Activated T-cell treated with anti-CD3 and anti-CD28 coated beads for 4 hours (primary cell): ENCODE data around the gene PRRX2.
A peak's percentile ranks its signal among the peaks of the same experiment; 100 is the strongest.
"Not testable (repeated sequence)": the region's sequence is repeated elsewhere in the genome, so short reads cannot be mapped to it uniquely, and the experiment has no call there.

ENCODE experiments used
- DNase-seq: peaks from one replicate; pipeline ENCODE4 v3.0.0-alpha.2; 2020

The PRRX2 gene

DNA sequence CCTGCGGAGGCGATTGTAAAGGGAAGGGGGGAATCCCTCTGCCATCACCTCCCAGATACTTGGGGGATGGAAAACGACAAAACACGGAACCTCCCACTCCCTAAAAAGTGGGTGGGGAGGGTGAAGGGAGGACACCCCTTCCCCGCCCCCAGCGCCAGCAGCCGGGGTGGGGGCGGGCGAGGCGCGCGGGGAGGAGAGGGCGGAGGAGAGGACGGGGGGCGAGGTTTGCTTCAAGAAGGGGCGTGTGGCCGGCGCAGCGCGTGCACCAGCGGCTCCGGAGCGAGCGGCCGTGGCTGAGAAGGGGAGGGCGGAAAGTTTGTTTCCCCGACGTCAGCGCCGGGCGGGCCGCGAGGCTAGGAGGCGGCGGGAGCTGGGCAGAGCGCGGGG, at the start of gene PRRX2:
TSS of gene PRRX2 (plus strand) at position 259 of the 387 bp plus-strand sequence. CDS start 221 bp downstream, outside the sequence.
- peak; percentile 32 for DNase-seq

DNA sequence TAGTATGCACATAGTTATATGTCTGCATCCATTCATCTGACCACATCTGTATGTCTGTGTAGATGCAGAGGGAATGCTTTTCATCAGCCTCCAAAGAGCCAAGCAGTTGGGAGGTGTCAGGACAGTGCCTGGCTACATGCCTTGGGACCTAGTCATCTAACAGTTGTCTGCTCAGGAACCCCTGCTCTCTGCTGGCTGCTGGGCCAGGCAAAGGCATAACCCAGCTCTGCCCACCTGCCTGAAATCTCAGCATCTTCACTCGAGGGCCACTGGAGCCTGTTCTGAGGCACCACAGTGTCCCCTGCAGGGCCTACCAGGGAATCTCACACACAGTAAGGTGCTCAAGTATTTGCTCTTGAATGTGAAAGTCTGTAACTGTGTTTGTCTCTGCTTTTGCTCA, 48.3 kb upstream of the PRRX2 start:
- DNase-seq = no peak

DNA sequence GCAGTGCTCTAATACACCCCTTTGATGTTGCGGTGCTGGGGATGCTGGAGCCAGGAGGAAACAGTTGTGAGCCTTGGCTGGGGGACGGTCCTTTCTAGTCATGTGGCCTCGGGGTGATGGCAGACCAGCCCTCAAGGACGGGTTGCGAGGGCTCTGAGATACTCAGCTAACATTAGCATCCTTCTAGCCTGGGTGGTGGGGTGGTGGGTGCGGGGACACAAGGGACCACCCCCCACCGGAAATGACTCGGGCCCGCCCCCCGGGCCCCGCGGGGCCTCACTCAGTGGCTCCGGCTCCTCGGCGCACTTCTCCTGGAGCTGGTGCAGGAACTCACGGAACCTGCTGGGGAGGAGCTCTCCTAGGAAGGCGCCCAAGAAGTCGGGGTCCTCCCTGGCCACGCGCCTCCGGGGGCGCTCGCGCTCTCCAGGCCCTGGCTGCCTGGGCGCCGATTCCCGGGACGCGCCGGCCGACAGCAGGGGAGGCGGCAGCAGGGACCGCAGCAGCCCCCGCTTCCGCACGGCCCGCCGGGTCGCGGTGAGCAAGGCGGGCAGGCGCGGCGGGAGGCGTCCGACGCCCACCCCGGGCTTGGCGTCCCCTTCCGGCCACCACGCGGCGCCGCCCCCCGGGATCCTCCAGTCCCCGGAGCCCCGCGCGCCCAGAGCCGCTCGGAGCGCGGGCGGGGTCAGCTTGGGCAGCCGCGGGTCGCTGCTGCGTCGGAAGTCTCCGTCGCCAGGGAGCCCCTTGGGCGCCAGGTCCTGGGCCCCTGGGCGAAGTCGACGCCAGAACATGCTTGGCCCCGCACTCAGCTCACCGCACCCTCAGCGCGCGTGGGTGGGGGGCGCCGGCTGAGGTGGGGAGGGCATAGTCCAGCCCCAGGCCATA, 45.4 kb upstream of the PRRX2 start:
- no peak for DNase-seq

DNA sequence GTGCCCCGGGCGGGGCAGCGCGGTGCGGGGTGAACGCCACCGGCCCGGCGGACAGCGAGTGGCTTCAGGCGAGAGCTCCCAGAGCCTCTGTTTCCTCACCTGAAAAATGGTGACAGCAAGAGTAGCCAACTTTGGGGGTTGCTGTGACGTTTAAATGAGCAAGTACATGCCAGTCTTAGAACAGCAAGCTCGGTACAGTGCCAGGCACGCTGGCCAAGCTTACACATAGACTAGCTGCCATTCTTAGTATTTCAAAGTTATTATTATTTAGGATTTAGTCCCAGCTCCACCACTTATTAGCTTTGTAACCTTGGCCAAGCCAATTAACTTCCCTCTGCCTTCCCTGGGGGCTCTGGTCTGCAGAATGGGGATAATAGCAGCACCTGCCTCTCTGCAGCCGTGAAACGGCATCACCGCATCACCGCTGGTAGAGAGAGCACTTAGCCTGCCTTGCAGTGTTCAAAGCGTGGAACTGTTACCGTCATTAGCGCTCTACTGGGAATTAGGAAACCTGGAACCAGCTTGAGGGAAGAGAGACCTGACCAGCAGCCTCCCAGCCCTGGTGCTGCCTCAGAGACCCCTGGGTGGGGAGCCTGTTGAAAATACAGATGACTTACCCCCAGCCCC, 44.7 kb upstream of the PRRX2 start, which contains the start of gene C9orf50:
TSS of gene C9orf50 (minus strand) at position 433 of the 627 bp plus-strand sequence. CDS start 527 bp downstream, outside the sequence.
- DNase-seq = no peak

DNA sequence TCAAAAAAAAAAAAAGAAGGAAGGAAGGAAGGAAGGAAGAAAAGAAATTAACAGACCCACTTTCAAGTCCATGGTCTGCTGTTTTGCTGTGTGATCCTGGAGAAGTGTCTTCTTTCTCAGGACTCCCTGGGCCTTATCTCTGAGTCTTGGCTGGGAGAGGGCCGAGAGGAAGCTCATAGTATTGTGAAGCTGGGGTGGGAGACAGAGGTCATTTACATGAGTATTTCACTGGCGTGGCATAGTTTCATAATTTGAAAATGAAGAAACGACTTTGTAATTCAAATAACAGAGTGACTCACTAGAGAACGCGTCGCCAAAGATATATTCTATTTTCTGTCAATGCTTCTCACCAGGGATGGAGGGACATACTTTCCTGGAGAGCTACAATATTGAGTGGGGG, 42.1 kb upstream of the PRRX2 start:
- DNase-seq = no peak

DNA sequence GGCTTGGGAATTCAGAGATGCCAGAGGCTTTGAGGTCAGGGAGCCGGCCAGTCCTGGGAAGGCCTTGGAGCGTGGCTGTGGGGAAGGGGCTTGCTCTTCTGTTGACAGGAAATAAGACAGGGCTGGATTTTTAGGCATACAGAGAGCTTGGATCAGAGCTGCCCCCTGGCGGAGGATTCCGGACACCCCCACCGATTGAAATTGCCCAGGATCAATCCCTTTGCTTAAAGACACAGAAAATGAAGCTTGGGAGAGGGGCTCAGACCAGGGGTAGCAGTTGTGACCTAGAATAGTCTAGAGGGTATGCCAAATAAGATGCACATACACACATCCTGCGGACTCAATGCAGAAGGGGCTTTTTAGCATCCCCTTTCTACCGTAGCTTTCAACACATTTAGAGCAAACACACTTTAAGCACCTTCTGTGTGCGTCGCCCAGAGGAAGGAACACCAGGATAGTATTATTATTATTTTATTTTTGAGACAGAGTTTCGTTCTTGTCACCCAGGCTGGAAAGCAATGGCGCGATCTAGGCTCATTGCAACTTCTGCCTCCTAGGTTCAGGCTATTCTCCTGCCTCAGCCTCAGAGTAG, 41.2 kb upstream of the PRRX2 start:
- peak; percentile 61 for DNase-seq

DNA sequence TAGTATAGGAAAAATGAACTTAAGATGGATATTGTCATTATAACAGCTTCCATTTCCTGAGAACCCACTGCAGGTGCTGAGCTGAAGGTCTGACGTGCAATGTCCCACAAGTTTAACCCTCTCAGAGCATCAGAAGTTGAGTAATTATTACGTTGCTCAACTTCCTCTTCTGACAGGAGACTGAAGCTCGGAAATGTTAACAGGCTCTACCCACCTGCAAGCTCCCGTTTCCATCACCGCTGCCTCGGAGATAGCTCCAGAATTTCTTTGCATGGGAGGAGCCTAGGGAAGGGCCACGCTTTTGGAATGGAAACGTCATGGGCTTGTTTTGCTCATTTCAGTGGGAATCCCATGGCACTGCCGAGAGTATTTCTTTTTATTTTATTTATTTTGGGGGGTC, 40.5 kb upstream of the PRRX2 start:
- no peak for DNase-seq

DNA sequence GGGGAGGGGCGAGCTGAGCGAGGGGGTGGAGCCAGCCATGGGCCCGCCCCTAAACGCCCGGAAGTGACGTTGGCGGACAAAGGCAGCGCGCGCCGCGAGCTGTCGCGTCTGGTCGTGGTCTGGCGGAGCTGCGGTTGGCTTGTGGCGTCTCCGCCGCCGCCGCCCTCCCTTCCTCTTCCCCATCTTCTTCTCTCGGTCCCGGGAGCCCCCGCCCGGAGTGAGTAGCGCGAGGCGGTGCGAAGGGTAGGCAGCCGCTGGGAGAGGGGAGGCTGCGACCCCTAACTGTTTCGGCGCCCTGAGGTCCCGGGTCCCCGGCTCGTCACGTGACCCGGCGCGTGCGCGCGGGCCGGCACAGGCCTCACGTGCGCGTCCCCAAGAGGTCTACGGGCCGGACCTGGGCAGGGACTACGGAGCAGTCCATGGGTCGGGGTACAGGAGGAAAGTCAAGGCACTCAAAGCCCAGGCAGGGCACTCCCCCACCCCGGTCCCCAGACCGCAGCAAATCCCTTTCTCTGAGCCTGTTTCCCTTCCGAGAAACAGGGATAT, 39.3 kb upstream of the PRRX2 start, which contains the start of gene NTMT1:
TSS of gene NTMT1 (plus strand) at position 85 of the 546 bp plus-strand sequence. CDS start 6,541 bp downstream, outside the sequence.
- peak; percentile 94 for DNase-seq

DNA sequence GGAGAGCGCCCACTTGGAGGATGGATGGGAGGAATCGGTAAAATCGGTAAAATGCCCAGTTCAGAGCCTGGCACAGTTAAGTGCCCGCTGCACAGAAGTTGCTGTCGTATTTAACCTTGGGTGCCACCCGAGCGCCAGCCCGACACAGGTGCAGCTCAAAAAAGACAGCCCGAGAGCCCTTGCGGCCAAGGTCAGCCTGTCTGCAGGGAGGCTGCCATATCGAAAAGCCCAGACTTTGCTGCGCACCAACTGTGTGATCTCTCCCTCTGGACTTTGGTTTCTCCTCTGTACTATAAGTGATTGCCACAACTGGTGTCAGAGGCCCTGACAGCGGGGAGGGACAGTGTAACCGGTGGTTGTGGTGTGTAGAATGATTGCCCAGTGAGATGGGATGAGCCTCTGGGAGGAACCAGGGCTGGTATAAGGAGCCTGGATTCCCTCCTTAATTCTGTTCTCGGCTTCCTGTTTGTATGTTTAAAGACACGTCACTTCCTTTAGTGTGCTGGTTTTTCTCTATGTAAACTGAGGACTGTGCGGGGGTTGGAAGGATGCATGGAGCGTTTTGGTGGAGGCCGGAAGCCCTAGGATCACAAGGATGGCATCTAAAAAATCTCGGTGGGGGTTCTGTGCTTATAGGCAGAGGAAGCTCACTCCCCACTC, 38.7 kb upstream of the PRRX2 start:
- DNase-seq = no peak

DNA sequence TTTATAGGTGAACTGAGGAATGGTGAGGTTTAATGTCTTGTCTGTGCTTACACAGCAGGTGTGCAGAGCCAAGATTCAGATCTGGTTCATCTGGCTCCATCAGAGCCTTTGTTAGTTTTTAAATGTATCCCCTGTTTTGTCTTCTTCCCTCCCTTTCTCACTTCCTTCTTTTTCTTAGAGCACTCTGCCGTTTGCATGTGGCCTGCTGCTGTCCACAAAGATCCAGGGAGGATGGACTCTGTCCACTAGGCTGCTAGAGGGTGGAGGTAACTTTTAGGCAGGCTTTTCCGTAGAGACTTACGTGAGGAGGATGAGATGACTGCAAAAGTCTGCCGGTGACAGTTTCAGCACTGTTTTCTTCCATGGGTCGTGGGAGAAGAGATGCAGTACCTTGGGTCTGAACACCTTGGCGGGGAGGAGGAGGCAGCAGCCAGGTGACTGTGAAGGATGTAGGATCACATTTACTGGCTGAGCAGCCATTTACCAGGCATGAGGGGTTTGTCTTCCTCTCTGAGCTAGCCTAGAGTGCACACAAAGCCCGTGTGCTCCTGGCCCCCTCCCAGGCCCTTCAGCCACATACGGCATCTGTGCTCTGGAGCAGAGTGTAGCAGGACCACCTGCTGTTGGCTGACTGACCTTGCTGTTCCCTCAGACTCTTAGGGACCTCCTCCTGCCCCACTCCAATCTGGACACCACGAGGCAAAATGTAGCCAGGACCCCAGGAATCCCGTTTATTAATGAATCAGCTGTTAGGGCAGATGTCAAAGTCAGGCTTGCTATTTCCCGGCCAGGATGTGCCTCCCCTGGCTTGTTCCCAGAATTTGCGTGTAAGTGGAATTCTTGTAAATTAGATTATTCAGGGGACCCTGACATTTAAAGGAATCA, 37.6 kb upstream of the PRRX2 start:
- DNase-seq = no peak

DNA sequence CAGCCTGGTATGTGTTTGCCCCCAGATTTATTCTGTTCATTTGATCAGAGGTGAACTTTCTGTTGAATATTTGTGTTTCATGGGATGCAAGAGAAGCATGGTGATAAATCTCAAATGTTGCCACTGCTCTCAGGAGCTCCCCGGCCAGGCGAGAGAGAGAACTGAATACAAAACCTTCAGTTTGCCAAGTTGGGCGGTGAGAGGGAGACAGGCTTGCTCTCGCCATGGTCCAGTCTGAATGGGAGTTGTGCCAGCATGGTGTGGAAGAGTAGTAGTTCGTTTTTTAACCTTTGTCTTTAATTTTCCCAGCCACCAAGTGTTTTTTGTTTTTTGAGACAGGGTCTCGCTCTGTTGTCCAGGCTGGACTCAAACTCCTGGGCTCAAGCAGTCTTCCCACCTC, 36.7 kb upstream of the PRRX2 start:
- DNase-seq = no peak

DNA sequence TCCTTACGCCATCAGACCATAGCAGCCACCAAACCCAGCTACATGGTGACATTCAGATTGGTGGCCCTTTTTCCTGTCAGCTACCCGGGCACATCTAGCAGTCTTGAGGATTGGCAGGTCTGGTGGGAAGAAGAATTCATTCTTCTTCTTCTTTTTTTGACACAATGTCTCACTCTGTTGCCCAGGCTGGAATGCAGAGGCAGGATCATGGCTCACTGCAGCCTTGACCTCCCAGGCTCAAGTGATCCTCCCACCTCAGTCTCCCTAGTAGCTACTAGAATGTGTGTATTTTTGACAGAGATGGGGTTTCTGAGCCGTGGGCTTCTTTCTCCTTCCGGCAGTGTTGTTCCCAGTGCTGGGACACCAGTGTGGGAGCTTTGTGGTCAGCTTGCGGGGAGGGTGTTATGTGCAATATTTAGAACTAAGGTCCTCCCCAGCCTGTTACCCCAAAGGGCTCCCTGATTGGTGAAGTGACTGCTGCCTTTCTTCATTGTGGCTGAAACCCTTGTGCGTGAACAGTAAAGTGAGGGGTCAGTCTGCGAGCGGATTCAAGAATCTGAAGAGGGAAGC, 36.1 kb upstream of the PRRX2 start:
- DNase-seq = no peak

DNA sequence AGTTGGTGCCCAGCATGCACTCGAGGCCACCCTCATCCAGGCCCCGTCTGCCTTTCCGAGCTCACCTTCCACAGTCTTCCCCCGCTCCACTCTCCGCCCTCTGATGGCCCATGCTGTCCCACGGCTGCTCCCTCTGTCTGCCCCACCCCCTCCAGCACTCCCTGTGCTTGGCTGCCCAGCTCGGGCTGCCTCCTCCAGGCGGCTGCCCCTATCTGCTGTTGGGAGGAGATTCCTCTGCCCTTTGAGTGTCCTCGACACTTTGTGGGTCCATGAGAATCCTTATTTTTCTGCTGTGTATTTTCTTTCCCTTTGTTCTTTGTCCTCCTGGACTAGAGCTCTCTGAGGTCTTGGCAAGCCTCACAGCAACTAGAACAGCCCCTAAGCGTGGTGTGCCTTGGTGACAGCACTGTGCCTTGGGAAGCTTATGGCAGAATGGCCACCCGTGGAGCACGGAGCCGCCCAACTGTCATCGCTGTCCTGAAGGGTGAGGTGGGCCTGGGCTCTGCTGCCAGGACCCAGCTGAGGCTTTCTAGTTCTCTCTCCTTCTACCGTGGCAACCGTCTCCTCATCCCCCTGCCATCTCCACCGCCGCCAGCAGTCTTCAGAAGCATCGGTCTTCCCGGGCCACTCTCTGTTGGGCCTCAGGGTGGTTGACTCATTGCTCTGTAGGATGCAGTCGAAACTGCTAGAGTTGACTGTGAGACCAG, 34.3 kb upstream of the PRRX2 start:
- no peak for DNase-seq

DNA sequence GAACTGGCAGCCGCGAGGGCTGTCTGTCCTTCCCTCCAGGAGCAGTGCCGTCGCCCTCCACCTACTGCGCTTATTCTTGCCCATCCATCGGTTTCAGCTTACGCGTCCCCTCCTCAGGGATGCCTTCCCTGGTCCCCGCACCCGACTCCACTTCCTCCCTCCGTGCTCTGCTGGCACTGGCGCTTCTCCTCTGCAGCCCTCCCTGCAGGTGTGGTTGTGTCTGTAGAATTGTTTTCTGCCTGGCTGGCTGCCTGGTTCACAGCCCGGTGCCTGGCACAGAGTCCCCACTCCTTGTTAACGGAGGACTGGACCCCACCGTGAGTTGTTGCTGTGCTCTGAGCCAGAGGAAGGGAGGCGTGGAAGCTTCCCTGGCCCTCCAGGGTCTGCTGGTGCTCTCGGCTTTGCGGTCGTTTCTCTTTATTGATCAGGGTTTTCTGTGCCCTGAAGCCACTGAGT, 33.7 kb upstream of the PRRX2 start:
- no peak for DNase-seq

DNA sequence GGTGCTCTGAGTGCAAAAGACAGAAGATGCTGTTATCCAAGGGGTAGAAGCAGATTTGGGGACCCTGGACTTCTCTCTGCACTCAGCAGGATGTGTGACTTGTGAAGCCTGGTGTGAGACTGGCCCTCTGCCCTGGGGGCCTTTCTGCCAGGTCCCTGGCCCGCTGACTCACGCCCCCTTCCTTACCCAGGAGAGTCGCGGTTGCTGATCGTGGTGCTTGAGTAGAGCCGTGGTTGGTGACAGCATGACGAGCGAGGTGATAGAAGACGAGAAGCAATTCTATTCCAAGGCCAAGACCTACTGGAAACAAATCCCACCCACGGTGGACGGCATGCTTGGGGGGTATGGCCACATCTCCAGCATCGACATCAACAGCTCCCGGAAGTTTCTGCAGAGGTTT, 33.0 kb upstream of the PRRX2 start:
- DNase-seq = no peak

DNA sequence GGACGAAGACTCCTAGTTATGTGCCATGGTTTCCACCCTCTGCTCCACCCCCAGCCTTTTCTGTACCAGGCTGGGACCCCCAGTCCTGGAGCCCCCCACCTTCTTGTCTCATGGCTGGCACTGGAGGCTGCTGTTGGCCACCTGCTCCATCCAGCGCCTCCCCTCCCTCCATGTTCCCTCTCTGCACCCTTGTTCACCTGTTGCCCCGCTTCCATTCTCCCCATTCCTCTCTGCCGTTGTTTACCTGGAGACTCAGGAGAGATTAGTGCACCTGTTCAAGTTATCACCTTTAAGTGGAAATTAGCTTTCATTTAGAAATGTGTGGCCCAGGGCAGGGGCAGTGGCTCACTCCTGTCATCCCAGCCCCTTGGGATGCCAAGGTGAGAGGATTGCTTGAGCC, 32.2 kb upstream of the PRRX2 start:
- DNase-seq = no peak

DNA sequence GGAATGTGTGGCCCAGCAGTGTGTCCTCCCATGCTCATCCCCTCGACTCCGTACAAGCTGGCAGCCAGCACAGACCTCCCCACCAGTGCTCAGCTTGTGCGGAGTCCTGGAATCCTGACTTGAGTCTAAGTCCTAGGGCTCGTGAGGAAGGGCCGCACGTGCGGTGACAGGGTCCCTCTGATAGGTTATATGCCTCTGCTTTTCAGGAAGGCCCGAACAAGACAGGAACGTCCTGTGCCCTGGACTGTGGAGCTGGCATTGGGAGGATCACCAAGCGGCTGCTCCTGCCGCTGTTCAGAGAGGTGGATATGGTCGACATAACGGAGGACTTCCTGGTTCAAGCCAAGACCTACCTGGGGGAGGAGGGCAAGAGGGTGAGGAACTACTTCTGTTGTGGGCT, 31.6 kb upstream of the PRRX2 start:
- DNase-seq = no peak

DNA sequence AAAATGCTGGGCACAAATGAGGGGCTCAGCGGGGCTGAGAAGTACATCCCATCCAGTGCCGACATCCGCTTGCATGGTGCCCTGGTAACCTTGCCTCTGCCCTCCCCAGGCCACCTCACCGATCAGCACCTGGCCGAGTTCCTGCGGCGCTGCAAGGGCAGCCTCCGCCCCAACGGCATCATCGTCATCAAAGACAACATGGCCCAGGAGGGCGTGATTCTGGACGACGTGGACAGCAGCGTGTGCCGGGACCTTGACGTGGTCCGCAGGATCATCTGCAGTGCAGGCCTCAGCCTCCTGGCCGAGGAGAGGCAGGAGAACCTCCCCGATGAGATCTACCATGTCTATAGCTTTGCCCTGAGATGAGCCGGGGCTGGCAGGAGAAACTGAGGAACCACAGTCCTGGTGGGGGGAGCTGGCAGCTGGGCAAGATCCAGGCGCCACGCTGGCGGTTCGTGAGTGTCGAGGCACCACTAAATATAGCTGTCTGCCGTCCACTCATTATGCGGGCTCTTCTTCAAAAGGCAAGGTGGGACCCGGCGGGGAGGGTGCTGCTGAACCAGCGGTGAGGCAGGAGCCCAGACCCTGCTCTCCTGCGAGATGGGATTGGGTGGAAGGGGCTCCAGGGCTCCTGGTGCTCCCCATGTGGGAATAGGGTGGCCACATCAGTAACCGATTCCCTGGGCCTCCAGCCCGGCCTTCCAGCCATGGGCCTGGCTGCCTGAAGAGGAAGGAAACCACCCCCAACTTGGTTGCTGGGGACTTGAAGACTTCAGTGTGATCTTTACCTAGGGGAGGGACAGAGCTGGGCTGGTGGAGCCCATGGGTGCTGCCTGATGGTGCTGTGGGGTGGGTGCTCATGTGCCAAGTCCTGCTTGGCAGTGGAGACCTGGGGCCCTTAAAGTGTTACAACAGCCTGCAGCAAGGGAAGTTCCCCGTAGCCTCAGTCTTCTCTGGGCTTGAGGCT, 30.1 kb upstream of the PRRX2 start:
- DNase-seq = no peak

DNA sequence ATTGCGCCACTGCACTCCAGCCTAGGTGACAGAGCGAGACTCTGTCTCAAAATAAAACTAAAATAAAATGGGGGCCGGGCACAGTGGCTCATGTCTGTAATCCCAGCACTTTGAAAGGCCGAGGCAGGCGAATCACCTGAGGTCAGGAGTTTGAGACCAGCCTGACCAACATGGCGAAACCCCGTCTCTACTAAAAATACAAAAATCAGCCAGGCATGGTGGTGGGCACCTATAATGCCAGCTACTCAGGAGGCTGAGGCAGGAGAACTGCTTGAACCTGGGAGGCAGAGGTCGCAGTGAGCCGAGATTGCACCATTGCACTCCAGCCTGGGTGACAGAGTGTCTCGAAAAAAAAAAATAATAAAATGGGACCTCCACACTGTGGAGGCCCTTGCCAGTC, 29.1 kb upstream of the PRRX2 start:
- DNase-seq = not testable (repeated sequence)
